IPS DF 4.7 (cell line): ENCODE data around the gene FRMD6.
"Not testable (repeated sequence)": the region's sequence is repeated elsewhere in the genome, so short reads cannot be mapped to it uniquely, and the experiment has no call there.

Experiments
- DNase-seq: peaks from one replicate; pipeline ENCODE4 v3.0.0-alpha.2; 2013; ENCODE audit warnings: low spot score; ENCODE audit errors: extremely low read depth

The FRMD6 gene

GRCh38 chr14:51769261-51769660 lies 117.6 kb downstream of the FRMD6 start:
- DNase-seq, result not testable (repeated sequence)

DNA sequence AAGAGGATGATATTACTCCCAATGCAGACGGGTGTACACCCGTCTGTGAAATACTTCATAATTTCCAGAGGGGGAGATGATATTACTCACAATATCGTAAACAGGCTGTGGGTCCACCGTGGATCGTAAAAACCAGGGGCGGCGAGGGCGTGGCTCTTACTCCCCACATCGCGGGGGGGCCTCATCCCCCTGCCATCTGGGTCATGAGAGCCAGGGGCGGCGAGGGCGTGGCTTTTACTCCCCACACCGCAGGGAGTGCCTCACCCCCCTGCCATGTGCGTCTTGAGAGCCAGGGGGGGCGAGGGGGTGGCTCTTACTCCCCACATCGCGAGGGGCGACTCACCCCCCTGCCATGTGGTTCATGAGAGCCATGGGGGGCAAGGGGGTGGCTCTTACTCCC lies 122.5 kb downstream of the FRMD6 start:
- no peak for DNase-seq

DNA sequence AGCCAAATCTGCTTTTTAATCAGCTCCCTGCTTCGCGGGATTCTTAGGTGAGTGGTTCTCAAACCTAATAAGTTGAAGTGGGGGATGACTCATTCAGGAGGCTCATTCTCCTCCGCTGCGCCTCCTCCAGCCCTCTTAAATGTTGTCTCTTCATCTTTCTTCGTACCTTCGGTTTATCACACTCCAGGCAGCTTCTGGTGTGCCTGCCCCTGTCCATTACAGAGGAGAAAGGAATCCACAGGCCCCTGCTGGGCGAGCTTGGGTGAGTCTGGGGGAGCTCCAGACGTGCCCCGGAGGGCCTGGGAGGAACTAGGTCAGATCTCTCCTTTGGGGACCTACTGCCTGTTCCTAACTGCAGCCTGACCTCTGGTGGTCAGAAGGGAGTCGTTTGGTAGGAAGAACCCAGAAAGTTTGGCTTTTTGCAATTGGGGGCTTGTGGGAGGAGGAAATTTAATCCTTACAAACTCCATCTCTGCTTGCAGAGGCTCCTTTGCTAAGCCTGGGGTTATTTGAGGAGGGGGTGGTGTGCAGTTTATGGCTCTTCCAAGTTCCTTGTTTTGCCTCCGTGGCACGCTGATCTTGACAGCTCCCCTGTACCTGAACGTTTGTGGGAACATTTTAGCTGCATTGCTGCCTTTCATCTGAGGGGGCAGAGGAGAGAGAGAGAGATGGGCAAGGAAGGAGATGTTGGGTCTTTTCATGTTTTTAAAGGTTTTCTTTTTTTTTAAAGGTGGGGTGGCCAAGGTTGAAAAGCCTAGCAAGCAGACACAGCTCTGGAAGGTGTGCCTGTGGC lies 124.6 kb downstream of the FRMD6 start:
- DNase-seq, result peak; percentile 64

DNA sequence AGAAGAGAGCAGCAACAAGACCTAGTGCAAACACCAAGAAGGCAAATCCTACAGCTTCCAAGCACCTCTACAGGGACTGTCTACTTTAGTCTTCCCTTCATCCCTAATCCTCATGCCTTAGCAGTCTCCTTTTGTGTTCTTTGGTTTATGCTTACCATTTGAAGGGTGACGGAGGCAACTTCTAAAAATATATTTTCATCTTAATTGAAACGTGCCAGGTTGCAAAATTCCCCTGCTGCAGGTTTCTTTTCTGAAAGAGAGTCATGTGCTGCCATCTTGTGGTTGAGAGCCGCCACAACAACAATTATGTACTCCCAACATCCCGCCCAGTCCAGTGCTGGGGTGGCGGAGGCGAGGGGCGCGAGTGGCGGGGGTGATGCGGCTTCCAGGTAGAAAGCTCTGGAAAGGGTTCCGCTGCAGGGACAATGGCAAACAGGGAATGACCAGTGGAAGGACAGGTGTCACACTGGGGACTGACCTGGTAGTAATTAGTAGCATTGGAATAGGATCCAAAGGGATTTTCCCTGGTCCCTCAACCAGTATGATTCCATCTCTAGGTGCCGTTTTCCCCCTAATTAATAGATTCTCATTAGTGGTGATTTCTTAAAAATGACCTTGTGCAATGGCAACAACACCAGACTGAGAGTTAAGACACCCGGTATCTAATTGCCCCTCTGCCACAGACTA lies 128.4 kb downstream of the FRMD6 start:
- DNase-seq, result peak; percentile 33
